GM18951 (cell line): ENCODE data around the gene ATF7IP.
"Not testable (repeated sequence)": the region's sequence is repeated elsewhere in the genome, so short reads cannot be mapped to it uniquely, and the experiment has no call there.

ENCODE experiments used
- POLR2A ChIP-seq: IDR thresholded peaks from 4 replicates; pipeline ENCODE4 v1.6.1; 2011; ENCODE audit warnings: mild to moderate bottlenecking; ENCODE audit not compliant: insufficient read length, insufficient read depth; ENCODE audit errors: extremely low read depth
- in situ Hi-C: fragments of 300-500 bp; cut with MboI; formaldehyde crosslinking; loops from one replicate; pipeline ENCODE4 v1.12.0; 2022; ENCODE audit warnings: low sequenced_read_pairs, mixed read lengths, inconsistent platforms; ENCODE audit not compliant: unreplicated experiment

ATF7IP gene

DNA sequence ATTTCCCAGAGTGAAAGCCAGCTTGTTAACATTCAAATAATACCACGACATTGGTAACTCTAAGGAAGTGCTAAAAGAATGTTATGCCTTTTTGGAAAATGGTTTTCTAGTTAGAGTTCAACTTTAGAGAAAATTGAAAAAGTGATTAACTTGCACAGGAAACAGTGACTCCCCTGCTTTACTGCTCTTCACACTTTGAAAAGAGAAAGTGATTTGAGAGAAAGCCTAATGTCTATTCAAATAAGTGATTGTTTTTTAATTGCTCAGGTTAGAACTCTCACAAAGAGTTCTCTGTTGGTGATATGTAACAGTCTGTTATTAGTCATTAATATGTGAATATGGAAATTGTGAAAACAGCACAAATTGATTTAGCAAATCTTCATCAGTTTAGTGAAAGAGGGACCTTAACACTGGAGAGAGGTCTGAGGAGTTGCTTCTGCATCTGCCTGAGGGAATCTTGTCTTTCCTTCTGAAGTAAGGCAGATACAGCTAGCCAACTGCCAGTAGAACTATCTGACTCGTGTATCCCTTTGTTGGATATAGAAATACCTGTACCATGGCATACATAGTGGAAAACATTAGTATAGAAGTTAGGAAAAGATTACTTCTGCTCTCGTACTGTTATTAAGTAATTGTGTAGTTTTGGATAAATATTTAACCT is 25.5 kb downstream of the ATF7IP start:
- TF ChIP-seq POLR2A, result no peak
- in situ Hi-C loops, result no loop called here

DNA sequence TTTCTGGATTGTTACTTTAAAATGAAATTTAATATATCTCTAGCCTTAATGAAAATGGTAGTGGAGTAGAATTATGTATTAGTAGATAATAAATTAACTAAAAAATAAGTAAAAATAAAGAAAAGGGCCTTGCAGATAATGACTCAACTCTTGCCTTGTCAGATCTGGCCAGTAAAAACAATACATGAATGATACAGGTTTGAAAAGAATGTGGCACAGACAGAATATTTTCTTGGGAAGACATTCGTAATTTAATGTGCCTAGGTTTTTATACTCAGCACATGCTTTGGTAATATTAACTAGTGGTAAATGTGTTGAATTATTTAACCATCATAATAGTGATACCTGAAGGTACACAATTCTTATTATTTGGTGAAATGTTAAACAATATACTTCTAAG is 28.3 kb downstream of the ATF7IP start:
- in situ Hi-C loops, result no loop called here
- no peak for TF ChIP-seq POLR2A

DNA sequence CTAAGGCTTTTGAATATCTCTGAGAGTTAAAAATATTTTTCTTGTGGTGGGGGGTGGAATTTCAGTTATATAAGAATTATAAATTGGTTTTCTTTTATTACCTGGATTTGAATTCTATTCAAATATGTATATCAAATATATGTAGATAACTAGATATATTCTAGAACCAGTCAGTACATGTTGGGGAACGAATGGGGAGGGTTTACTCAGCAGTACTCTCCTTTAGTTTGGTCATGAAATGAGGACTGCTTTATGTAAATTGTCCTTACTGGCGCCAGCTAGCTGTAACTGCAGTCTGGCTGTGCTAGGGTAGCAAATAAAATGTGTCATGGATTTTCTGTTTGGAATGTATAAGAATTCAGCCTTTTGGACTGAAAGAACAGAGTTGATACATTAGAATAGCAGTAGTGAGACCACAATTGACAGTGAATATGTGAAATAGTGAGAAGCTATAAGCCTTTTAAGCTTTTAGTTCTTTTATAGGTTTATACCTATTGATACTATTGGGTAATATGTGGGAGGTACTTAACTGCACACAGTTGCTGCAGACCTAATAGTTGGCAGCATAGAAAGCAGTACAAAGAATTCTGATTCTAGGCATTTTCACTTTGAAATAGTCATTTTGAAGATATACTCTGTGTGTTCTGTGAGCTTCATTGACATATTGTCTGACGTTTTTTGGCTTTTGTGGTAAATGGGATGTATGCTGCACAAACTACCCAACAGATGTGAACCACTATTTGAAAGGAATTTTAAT is 29.0 kb downstream of the ATF7IP start:
- peak; percentile 9 for TF ChIP-seq POLR2A
- in situ Hi-C loops, result no loop called here

DNA sequence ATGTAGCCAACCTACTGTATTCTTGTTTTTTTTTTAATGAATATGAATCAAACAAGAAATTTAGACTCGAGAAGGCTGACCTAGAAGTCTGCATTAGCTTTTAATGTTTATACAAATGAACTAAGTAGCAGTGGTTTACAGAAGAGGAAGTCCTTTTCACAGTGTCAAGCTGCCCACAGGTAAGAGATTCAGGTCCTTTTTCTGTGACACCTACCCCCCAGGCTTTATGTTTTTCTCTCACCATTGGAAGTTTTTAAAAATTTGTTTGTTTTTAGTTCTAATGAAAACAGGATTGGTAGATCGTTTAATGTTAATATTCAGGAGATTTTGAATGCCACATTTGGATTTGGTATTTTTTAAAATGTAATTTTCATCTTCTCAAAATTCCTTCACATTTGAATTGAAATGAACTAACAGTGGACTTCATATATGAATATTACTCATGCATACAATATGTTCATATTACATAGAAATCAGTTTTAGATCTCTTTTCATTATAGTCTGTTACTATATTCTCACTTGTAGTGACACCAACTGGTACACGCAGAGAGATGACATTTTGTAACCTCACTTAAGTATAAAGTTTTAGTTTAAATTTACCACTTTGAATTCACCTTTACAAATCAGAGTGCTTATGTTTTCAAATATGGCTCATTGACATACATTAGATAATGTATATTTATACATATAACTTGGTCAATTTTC is 29.7 kb downstream of the ATF7IP start:
- in situ Hi-C loops, result no loop called here
- TF ChIP-seq POLR2A, result peak; percentile 7

DNA sequence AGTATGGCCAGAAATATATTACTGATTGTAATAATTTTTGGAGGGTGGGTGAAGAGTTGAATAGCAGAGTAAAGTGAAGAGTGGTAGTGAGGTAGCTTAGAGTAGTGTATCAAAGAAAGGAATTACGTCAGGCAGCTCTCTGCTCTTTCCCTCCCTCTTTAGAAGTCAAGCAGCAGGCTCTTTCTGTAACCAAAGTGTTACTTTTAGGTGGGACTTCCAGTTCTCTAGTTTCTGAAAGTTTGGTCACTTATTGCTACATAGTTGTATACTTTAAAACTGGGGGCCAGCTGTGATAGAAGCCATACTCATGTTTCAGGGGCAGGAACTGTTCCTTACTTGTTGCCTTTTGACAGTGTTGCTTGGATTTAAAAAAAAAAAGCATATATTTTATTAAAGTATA is 30.6 kb downstream of the ATF7IP start:
- TF ChIP-seq POLR2A, result no peak
- in situ Hi-C loops, result no loop called here

DNA sequence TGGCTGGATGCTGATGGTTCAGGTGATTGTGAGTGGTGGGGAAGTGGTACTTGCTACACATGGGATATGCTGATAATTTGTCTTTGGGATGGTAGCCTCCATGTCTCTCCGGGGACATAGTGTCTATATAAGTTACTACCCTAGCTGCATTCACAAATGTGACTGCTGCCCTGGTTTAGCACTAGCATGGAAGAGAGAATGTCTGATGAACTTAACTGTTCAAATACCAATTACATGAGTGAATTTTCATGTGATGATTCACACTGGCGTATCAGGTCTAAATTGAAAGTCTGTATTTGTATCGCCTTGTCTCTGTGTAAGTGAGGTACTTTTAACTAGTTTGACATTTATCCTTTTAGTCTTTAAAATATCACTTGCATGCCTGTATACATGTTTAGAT is 34.4 kb downstream of the ATF7IP start:
- TF ChIP-seq POLR2A, result no peak
- in situ Hi-C loops, result no loop called here

DNA sequence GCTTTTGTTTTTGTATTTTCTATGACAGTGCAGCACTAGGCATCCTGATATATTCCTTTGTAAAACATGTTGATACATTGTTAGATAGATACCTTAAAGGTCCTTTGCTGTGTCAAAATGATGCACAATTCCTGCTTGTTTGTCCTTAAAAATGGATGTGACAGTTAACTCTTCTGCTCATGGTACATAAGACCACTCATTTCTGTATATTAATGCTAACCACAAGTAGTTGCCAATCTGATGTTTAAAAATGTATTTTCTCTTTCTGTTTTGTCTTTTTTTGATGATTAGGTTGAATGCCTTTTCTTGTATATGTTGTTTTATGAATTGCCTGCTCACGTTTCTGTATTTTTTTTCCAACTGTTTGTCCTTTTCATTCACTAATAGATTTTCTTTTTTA is 35.1 kb downstream of the ATF7IP start:
- TF ChIP-seq POLR2A, result no peak
- in situ Hi-C loops, result no loop called here

DNA sequence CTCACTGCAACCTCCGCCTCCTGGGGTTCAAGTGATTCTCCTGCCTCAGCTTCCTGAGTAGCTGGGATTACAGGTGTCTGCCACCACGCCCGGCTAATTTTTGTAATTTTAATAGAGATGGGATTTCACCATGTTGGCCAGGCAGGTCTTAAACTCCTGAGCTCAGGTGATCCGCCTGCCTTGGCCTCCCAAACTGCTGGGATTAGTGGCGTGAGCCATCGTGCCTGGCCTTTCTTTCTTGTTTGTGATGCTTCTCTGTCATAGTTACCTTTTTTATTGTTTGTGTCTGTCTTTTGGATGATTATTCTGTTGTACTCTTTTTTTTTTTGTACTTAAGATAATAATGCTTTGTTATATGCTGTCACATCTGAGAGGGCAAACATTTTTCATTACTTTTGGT is 35.8 kb downstream of the ATF7IP start:
- in situ Hi-C loops, result not testable (repeated sequence)

DNA sequence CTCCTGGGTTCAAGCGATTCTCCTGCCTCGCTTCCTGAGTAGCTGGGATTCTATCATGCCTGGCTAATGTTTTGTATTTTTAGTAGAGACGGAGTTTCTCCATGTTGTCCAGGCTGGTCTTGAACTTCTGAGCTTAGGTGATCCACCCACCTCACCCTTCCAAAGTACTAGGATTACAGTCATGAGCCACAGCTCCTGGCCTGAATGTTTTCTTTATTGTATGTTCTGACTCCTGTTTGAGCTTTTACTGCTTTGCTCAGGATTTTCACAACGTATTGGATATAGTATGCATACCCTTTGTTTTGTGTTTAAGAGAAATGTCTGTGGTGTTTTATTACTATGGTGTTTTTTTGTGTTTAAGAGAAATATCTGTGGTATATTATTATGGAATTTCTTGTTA is 37.2 kb downstream of the ATF7IP start:
- in situ Hi-C loops, result no loop called here
- no peak for TF ChIP-seq POLR2A

DNA sequence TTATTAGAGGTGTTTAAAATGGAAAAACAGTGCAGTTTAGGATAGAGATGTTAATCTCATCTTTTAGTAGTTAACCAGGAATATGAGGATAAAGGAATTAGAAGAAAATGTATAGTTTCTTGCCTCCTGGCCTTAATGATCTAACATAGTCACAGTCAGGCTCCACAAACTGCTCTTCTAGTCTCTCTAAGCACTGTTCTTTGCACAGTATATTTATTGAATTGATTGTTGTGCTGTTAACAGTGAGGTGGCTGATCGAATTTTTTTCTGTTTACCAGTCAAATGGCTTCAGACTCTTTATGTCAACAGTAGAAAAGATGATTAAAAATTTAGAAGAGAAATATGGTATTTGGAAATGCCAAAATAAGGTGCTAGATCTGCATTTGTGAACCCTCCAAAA is 37.8 kb downstream of the ATF7IP start:
- no peak for TF ChIP-seq POLR2A
- in situ Hi-C loops, result no loop called here

DNA sequence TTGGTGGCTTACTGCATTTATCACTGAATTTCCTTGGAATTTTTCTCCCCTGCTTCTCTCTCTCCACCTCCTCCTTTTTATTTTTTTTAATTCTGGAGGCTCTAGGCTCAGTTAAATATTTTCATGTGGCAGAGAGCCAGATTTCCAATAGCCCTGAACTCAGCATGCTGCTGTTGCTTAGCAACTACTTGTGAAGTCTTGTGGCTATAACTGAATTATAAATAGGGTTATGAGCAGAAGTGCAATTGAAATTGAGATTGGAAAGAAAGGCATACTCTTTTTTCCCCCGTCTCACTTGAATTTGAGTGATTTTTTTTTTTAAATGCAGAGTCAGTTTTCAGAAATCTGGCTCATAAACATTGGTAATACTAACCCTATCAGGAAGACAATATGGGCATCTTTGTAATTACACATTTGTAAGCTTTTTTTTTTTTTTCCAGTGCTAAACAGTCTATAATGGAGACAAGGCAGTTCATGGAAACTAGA is 38.3 kb downstream of the ATF7IP start:
- in situ Hi-C loops, result no loop called here
- no peak for TF ChIP-seq POLR2A

DNA sequence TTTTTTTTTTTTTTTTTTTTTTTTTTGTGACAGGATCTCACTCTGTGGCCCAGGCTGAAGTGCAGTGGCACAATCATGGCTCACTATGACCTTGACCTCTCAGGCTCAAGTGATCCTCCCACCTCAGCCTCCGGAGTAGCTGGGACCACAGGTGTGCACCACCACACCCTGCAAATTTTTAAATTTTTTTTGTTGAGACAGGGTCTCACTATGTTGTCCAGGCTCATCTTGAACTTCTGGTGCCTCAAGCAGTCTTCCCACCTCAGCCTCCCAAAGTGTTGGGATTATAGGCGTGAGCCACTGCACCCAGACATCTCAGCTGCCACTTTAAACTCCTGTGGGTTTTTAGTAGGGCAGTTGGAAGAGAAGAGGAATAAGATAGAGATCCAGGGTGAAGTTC is 39.9 kb downstream of the ATF7IP start:
- in situ Hi-C loops, result not testable (repeated sequence)

DNA sequence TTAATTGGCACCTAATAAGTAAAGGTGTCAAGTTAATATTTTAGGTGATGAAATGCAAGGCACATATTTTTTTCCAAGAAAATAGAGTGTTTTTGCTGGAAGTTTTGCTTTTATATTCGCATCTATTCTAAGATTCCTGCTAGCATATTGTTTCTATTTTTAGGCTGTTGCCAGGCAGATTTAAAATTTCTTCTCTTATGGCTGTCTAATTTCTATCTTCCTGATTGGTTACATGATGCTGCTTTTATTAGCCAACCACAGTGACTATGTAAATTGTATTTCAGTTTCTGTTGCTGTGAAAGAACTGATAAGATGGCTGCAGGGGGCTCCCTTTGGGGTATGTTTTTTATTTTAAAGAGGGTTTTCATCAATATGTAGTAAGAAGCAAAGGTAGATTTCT is 42.7 kb downstream of the ATF7IP start:
- no peak for TF ChIP-seq POLR2A
- in situ Hi-C loops, result no loop called here

DNA sequence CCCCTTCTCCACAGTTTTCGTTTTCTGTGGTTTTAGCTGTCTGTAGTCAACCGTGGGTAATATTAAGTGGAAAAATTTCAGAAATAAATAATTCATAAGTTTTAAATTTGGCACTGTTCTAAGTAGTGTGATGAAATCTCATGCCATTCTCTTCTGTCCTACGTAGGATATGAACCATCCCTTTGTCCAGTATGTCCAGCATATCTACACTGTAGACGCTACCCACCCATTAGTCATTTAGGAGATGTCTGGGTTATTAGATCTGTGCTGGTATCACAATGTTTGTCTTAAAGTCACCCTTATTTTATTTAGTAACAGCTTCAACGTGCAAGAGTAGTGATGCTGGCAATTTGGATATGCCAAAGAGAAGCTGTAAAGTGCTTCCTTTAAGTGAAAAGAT is 44.7 kb downstream of the ATF7IP start:
- in situ Hi-C loops, result no loop called here
- no peak for TF ChIP-seq POLR2A
